Measurements from ENCODE around the gene SLC5A1. TPM values are rescaled to one million over a fixed set of nuclear protein-coding genes. Genes with fewer than 3 reads are reported as not detected.

Gene SLC5A1
- polyA plus RNA-seq, 1 experiment: not detected

GRCh38 chr22:32120603-32121002, 77.5 kb downstream of the SLC5A1 start:
- Histone ChIP-seq H3K9me3 (ENCODE audit: control insufficient read depth, insufficient read depth, low read length) (no peaks in the 10 kb centered on the region; the same call in 1 of the 2 replicates), H3K4me3 (ENCODE audit: low read depth, low read length) (no peak overlapping the region), H3K27ac (ENCODE audit: low read depth, low read length) (no peak overlapping the region), H3K27me3 (ENCODE audit: control insufficient read depth, insufficient read depth, low read length) (peaks cover 2% of the 10 kb centered on the region)
- no peak for TF ChIP-seq CTCF (IDR thresholded peaks at IDR 0.05; ENCODE audit: low read depth, low read length)
- POLR2A ChIA-PET: no interaction called here
- CTCF ChIA-PET: no interaction called here
- DNase-seq (ENCODE audit: low read depth, low spot score): no peak

GRCh38 chr22:32122899-32123298, 79.8 kb downstream of the SLC5A1 start:
- Histone ChIP-seq H3K27me3 (ENCODE audit: control insufficient read depth, insufficient read depth, low read length) (peaks cover 4% of the 10 kb centered on the region), H3K4me3 (ENCODE audit: low read depth, low read length) (no peak overlapping the region), H3K27ac (ENCODE audit: low read depth, low read length) (no peak overlapping the region), H3K9me3 (ENCODE audit: control insufficient read depth, insufficient read depth, low read length) (no peaks in the 10 kb centered on the region; the same call in 1 of the 2 replicates)
- POLR2A ChIA-PET: no interaction called here
- no peak for DNase-seq (ENCODE audit: low read depth, low spot score)
- CTCF ChIA-PET: no interaction called here
- TF ChIP-seq CTCF (IDR thresholded peaks at IDR 0.05; ENCODE audit: low read depth, low read length): no peak

GRCh38 chr22:32123657-32124056, 80.6 kb downstream of the SLC5A1 start:
- H3K4me3 ChIP-seq (ENCODE audit: low read depth, low read length): no peak overlapping the region
- H3K27me3 ChIP-seq (ENCODE audit: control insufficient read depth, insufficient read depth, low read length): peaks cover 5% of the 10 kb centered on the region
- H3K27ac ChIP-seq (ENCODE audit: low read depth, low read length): no peak overlapping the region
- ChIA-PET CTCF (no interaction called here), POLR2A (no interaction called here)
- no peak for TF ChIP-seq CTCF (IDR thresholded peaks at IDR 0.05; ENCODE audit: low read depth, low read length)
- no peak for DNase-seq (ENCODE audit: low read depth, low spot score)
- H3K9me3 ChIP-seq (ENCODE audit: control insufficient read depth, insufficient read depth, low read length): no peaks in the 10 kb centered on the region; the same call in 1 of the 2 replicates

- CTCF ChIA-PET: no interaction called here
- Histone ChIP-seq H3K4me3 (ENCODE audit: low read depth, low read length) (no peak overlapping the region), H3K27ac (ENCODE audit: low read depth, low read length) (no peak overlapping the region), H3K9me3 (ENCODE audit: control insufficient read depth, insufficient read depth, low read length) (no peaks in the 10 kb centered on the region), H3K27me3 (ENCODE audit: control insufficient read depth, insufficient read depth, low read length) (peaks cover 5% of the 10 kb centered on the region)
- POLR2A ChIA-PET: no interaction called here
- DNase-seq (ENCODE audit: low read depth, low spot score): no peak
- TF ChIP-seq CTCF (IDR thresholded peaks at IDR 0.05; ENCODE audit: low read depth, low read length): no peak
Observed at GRCh38 chr22:32127904-32128303, 84.8 kb downstream of the SLC5A1 start.

- ChIA-PET POLR2A (no interaction called here), CTCF (no interaction called here)
- Histone ChIP-seq H3K4me3 (ENCODE audit: low read depth, low read length) (no peak overlapping the region), H3K27ac (ENCODE audit: low read depth, low read length) (no peak overlapping the region), H3K27me3 (ENCODE audit: control insufficient read depth, insufficient read depth, low read length) (peaks cover 2% of the 10 kb centered on the region), H3K9me3 (ENCODE audit: control insufficient read depth, insufficient read depth, low read length) (no peaks in the 10 kb centered on the region)
- TF ChIP-seq CTCF (IDR thresholded peaks at IDR 0.05; ENCODE audit: low read depth, low read length): no peak
- DNase-seq (ENCODE audit: low read depth, low spot score): no peak
Observed at GRCh38 chr22:32130464-32130863, 87.4 kb downstream of the SLC5A1 start.

Data from AG04450 (cell line).